ENCODE results near the gene URB1.

DNA sequence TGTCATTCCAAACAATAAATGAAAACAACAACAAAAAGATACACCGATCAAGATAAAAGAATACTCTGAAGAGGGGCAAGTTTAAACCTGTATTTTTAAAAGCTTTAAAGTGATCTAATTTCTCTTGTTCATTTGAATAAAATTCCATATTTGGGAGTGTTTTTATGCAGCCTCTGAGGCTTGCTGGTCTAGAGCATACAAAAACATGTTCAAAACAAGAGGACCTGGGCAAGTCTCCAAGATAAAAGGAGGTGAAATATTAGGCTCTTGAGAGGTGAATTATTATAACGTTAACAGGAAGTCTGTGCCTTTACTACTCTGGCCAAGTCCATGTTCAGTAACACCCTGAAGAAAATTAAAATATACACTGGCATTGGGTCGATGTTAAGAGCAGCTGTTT lies 20.1 kb downstream of the URB1 start:
- TF ChIP-seq POLR2A (IDR thresholded peaks at IDR 0.05; ENCODE audit: low read depth, low read length), result no peak
- TF ChIP-seq POLR2AphosphoS5 (IDR thresholded peaks at IDR 0.05; ENCODE audit: low read depth, low read length), result no peak
- no peak for TF ChIP-seq SPI1 (IDR thresholded peaks at IDR 0.05; ENCODE audit: low read depth, low read length)
